WERI-Rb-1 (cell line): ENCODE results near the gene GIPR.
A peak's percentile ranks its signal among the peaks of the same experiment; 100 is the strongest.

Source experiments
- DNase-seq: peaks from one replicate; pipeline ENCODE4 v3.0.0-alpha.2; 2020
- H3K27ac ChIP-seq: fragments of 250-450 bp; sonication (Bioruptor Pico); 2 replicates; pipeline ENCODE4 v1.5.1; 2020; ENCODE audit warnings: mild to moderate bottlenecking, moderate library complexity
- H3K27me3 ChIP-seq: fragments of 250-450 bp; sonication (Bioruptor Pico); 2 replicates; pipeline ENCODE4 v1.5.1; 2021; ENCODE audit warnings: mild to moderate bottlenecking, low read depth, moderate library complexity; ENCODE audit not compliant: insufficient read depth, severe bottlenecking
- H3K36me3 ChIP-seq: fragments of 250-450 bp; sonication (Bioruptor Pico); 2 replicates; pipeline ENCODE4 v1.5.1; 2020; ENCODE audit warnings: mild to moderate bottlenecking, moderate library complexity
- H3K4me3 ChIP-seq: 2 replicates; pipeline ENCODE4 v1.5.1; 2011; ENCODE audit warnings: low read depth, mild to moderate bottlenecking, control low read depth, low read length
- H3K9me3 ChIP-seq: fragments of 250-450 bp; sonication (Bioruptor Pico); 2 replicates; pipeline ENCODE4 v1.5.1; 2021; ENCODE audit warnings: mild to moderate bottlenecking, moderate library complexity; ENCODE audit not compliant: severe bottlenecking
- TF ChIP-seq, protein P1 (sequence below): IDR thresholded peaks from 2 replicates; pipeline ENCODE4 v1.5.1; 2011; ENCODE audit warnings: low read depth, mild to moderate bottlenecking, control low read depth, inconsistent platforms, low read length

Gene GIPR

DNA sequence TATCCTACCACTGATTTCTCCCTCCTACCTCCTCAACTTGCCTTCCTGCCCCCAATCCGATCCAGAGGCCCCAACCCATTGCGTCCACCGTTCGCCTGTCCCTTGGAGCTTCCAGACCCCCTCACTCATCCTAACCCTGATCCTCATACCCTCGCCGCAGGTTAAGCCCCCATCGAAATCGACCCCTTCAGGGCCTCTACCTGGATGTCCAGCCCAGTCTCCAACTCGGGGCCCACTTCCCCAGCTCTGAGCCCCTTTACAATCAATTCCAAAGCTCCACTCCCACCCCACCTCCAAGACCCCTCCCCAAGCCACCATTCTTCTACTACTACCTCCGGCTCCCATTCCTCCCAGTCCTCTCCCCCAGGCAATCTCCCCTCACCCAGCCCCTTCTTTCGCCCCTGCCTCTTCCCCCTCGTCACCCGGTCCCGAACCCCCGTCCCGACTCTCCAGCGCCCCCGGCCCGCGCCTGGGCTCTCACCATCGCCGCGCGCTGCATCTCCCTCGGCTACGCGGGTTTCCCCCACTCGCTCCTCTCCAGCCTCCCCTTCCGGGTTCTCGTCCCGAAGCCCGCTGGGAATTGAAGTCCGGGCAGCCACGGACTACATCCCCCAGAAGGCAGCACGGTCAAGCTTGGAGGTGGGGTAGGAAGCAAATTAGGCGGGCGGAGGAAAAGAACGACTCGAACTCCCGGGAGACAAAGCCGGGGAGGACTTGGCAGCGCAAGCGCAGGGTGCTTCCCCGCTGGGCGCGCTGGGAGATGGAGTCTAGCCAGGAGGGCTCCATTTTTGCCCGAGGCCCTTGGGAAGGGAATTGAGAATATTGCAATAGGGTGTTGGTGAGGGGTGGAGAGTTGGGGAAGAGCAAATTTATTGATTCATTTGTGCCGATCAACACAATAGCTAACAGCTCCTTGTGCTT is 62.6 kb downstream of the GIPR start, which contains the start of gene FBXO46:
FBXO46 (minus strand) TSS at position 529 of the 921 bp plus-strand sequence. CDS start 17,401 bp downstream, outside the sequence.
- Histone ChIP-seq H3K27me3 (no peaks in the 10 kb centered on the region), H3K9me3 (peaks cover 2% of the 10 kb centered on the region), H3K4me3 (peak within 1 kb of the TSS; percentile 61), H3K27ac (peak within 1 kb of the TSS; percentile 58), H3K36me3 (no peaks in the 10 kb centered on the region)
- TF ChIP-seq, protein P1, sequence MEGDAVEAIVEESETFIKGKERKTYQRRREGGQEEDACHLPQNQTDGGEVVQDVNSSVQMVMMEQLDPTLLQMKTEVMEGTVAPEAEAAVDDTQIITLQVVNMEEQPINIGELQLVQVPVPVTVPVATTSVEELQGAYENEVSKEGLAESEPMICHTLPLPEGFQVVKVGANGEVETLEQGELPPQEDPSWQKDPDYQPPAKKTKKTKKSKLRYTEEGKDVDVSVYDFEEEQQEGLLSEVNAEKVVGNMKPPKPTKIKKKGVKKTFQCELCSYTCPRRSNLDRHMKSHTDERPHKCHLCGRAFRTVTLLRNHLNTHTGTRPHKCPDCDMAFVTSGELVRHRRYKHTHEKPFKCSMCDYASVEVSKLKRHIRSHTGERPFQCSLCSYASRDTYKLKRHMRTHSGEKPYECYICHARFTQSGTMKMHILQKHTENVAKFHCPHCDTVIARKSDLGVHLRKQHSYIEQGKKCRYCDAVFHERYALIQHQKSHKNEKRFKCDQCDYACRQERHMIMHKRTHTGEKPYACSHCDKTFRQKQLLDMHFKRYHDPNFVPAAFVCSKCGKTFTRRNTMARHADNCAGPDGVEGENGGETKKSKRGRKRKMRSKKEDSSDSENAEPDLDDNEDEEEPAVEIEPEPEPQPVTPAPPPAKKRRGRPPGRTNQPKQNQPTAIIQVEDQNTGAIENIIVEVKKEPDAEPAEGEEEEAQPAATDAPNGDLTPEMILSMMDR: no peak
- DNase-seq: peak; percentile 98
